LHCN-M2 (cell line): ENCODE results near the gene CWC22. TPM values are rescaled to one million over a fixed set of nuclear protein-coding genes. Genes with fewer than 3 reads are reported as not detected.
A peak's percentile ranks its signal among the peaks of the same experiment; 100 is the strongest.

Experiments
- DNase-seq: peaks from one replicate; pipeline ENCODE4 v3.0.0-alpha.2; 2012; ENCODE audit warnings: low read depth
- total RNA-seq: library from RNA; depleted of rRNA; stranded (reverse); fragments of >200 nt; gene quantifications from 2 replicates; pipeline ENCODE4 v1.2.3, GENCODE V29; 2014; rRNA removed

Gene CWC22
- total RNA-seq, 1 experiment from 2014 or later = 16.8 TPM

DNA sequence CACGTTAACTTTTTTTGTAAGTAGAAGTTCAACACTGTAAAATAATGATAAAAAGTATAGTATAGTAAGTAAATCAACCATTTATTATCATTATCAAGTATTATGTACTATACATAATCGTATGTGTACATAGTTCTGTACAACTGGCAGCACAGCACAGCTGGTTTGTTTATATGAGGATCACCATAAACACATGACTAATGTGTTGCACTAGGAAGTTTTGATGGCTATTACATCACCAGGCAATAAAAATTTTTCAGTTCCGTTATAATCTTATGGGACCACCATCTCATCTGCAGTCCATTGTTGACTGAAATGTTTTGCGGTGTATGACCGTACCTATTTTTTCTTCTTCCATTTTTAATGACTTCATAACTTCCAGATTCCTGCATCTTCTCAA lies 106.4 kb downstream of the CWC22 start:
- DNase-seq = peak; percentile 3

DNA sequence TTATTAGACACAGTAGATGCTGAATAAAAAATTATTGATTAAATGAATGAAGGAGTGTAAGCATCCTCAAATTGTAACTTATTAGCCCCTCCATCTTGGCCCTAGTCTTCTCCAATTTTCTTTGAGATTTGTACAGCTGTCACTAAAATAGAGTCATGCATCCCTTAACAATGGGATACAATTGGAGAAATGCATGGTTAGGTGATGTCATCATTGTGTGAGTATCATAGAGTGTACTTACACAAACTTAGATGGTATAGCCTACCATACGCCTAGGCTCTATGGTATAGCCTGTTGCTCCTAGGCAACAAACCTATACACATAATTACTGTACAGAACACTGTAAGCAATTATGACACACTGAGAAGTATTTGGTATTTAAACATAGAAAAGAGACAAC lies 107.4 kb downstream of the CWC22 start:
- DNase-seq = no peak

DNA sequence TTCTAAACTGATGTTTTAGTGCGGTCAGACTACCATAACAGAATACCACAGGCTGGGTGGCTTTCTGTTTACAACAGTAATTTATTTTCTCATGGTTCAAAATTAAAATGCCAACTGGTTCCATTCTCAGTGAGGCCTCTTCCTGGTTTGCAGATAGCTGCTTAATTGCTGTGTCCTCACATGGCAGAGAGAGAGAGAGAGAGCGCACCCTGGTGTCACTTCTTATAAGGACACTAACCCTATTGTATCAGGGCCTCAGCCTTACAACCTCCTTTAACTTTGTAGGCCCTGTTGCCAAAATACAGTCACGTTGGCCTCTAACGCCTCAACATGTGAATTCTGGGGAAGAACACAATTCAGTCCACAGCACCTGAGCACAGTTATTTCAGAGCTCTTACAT lies 108.2 kb downstream of the CWC22 start:
- peak; percentile 52 for DNase-seq

Other genes with a start within 250 kb of the CWC22 start
- gene ZNF385B, start 145.7 kb downstream of the CWC22 start, total RNA-seq = 0.13 and 0.17 TPM in 2 replicates